ENCODE measurements around the gene OCSTAMP. TPM values are rescaled to one million over a fixed set of nuclear protein-coding genes. Genes with fewer than 3 reads are reported as not detected.

OCSTAMP gene
- total and polyA plus RNA-seq, 2 donors (not counting 3 experiments of a cell fraction or from before 2014, with no cell fraction given), result not detected

GRCh38 chr20:46594725-46595124, 44.3 kb upstream of the OCSTAMP start:
- no peak overlapping the region for H3K4me2 ChIP-seq (ENCODE audit: insufficient read depth, low read length)
- intact Hi-C loops (cut with micrococcal nuclease) (no loop called here), dilution Hi-C loops (cut with MboI; ENCODE audit: extremely low pct_ligation_motif_present, low sequenced_read_pairs) (no loop called here)
- no peaks in the 10 kb centered on the region for H3K4me1 ChIP-seq (ENCODE audit: control insufficient read depth, extremely low read depth, insufficient read depth, low read length)
- CTCF ChIA-PET, result interaction anchor here (1.0 to 1.1 kb wide), 2 partner anchors 13 to 34 kb away, joined by 3 to 4 read pairs; no protein-coding TSS in a partner anchor
- no peaks in the 10 kb centered on the region for H3K9me3 ChIP-seq (replicated peaks; ENCODE audit: control insufficient read depth, insufficient read depth, low read length)
- H3K27me3 ChIP-seq (ENCODE audit: control insufficient read depth in 2 of 2, insufficient read depth in 2 of 2, low read length in 2 of 2), result no peaks in the 10 kb centered on the region
- H3K4me3 ChIP-seq (replicated peaks in 1 of 3; ENCODE audit: insufficient read depth in 1 of 3, low read depth in 1 of 3, low read length in 3 of 3), result no peak overlapping the region
- no peak for TF ChIP-seq CTCF (IDR thresholded peaks at IDR 0.05; ENCODE audit: extremely low read depth in 1 of 2, insufficient read depth in 1 of 2, low read depth in 1 of 2, low read length in 2 of 2)
- TF ChIP-seq JUN (IDR thresholded peaks at IDR 0.05; ENCODE audit: borderline replicate concordance, insufficient read depth, insufficient read length, low read depth), result no peak
- TF ChIP-seq MAX (IDR thresholded peaks at IDR 0.05; ENCODE audit: insufficient read depth, insufficient read length), result no peak
- no peak for TF ChIP-seq POLR2A (IDR thresholded peaks at IDR 0.05; ENCODE audit: low read depth, low read length)
- no peak for TF ChIP-seq EZH2 (IDR thresholded peaks at IDR 0.05; ENCODE audit: borderline replicate concordance, low read depth, low read length, severe bottlenecking)
- TF ChIP-seq MYC (IDR thresholded peaks at IDR 0.05; ENCODE audit: low read depth, low read length), result no peak
- no peak for TF ChIP-seq POLR2AphosphoS5 (IDR thresholded peaks at IDR 0.05; ENCODE audit: insufficient read depth, low read depth, low read length)
- TF ChIP-seq GATA2 (IDR thresholded peaks at IDR 0.05; ENCODE audit: insufficient read depth, insufficient read length, low read depth, low read length), result no peak
- TF ChIP-seq FOS (IDR thresholded peaks at IDR 0.05; ENCODE audit: borderline replicate concordance, insufficient read depth, low read length), result no peak
- H3K79me2 ChIP-seq (ENCODE audit: control insufficient read depth, insufficient read depth, low read length), result no peaks in the 10 kb centered on the region
- no peaks in the 10 kb centered on the region for H3K36me3 ChIP-seq (ENCODE audit: control insufficient read depth in 2 of 2, extremely low read depth in 1 of 2, insufficient read depth in 2 of 2, low read length in 2 of 2)
- POLR2A ChIA-PET, result no interaction called here
- H2AFZ ChIP-seq (ENCODE audit: low read depth, low read length), result no peak overlapping the region
- no peaks in the 10 kb centered on the region for H3K9me1 ChIP-seq (replicated peaks; ENCODE audit: control insufficient read depth, extremely low read depth, insufficient read depth, low read length)
- H3K27ac ChIP-seq (ENCODE audit: insufficient read depth, low read depth, low read length), result no peak overlapping the region
- no peak for FAIRE-seq
- BruUV-seq (replicated peaks), result no TSS peak
- no peaks in the 10 kb centered on the region for H4K20me1 ChIP-seq (replicated peaks; ENCODE audit: control insufficient read depth, extremely low read depth, insufficient read depth, low read length)
- no peak overlapping the region for H3K9ac ChIP-seq (replicated peaks; ENCODE audit: extremely low read depth, insufficient read depth, low read length)
- no peak for DNase-seq (ENCODE audit: low read depth, low spot score)

All from endothelial cell of umbilical vein (primary cell).